Measurements from ENCODE around the gene CWC15. TPM values are rescaled to one million over a fixed set of nuclear protein-coding genes. Genes with fewer than 3 reads are reported as not detected.

CWC15 gene
- total and polyA plus RNA-seq, 10 of the 15 experiments (the other 5 are each of a cell fraction or from before 2014, with no cell fraction given): 43.3 to 142 (median 75.1) TPM

- SMC1A ChIA-PET (ENCODE audit: uncharacterized antibody, unreplicated experiment): no interaction called here
- no TSS peak for BruUV-seq (replicated peaks)
These were observed 24.1 kb upstream of the CWC15 start for GRCh38 chr11:94997437-94997836.

More at GRCh38 chr11:94997437-94997836, 24.1 kb upstream of the CWC15 start:
- FAIRE-seq: no peak
- no peak for DNase-seq (ENCODE audit: low read depth, low spot score)
- H3K4me2 ChIP-seq (ENCODE audit: control insufficient read depth, insufficient read depth): no peak overlapping the region
- ChIA-PET POLR2A (no interaction called here), CTCF (no interaction called here), RAD21 (ENCODE audit: unreplicated experiment) (no interaction called here)
- no peaks in the 10 kb centered on the region for H4K20me1 ChIP-seq (ENCODE audit: control insufficient read depth, insufficient read depth)
- H3K4me3 ChIP-seq: no peak overlapping the region
- H2AFZ ChIP-seq (ENCODE audit: control insufficient read depth, low read depth, low read length): no peak overlapping the region
- no peak for TF ChIP-seq NR2C1 (IDR thresholded peaks at IDR 0.05)
- 0 out of 6 replicates have a peak, but pooled peaks of 1 of the 3 experiments have one; percentile 14 for TF ChIP-seq CTCF (IDR thresholded peaks at IDR 0.05 in 2 of 3, conservative IDR thresholded peaks at IDR 0.05 in 1 of 3; ENCODE audit: control insufficient read depth in 2 of 3, extremely low read depth in 1 of 3, insufficient read depth in 1 of 3, low read depth in 3 of 3, low read length in 3 of 3)
- intact Hi-C loops (cut with micrococcal nuclease; ENCODE audit: unreplicated experiment) (no loop called here), in situ Hi-C loops (cut with MboI) (no loop called here)
- H3K4me1 ChIP-seq (ENCODE audit: control insufficient read depth, insufficient read depth, low read length): no peaks in the 10 kb centered on the region
- no peaks in the 10 kb centered on the region for H3K36me3 ChIP-seq (ENCODE audit: control insufficient read depth in 2 of 2, insufficient read depth in 2 of 2, low read length in 1 of 2)
- H3K27me3 ChIP-seq (replicated peaks in 1 of 2; ENCODE audit: control insufficient read depth in 2 of 2, insufficient read depth in 2 of 2, low read length in 1 of 2): no peaks in the 10 kb centered on the region
- 0 out of 3 replicates have a peak, but pooled peaks have one; percentile 39 for ATAC-seq
- 96% methylated on average over 6 of the region's 6 CpGs for WGBS (ENCODE audit: insufficient coverage, insufficient replicate concordance, low lambda C conversion rate, missing lambda C conversion rate)
- H3K27ac ChIP-seq (ENCODE audit: control insufficient read depth, insufficient read depth): no peak overlapping the region
- H3K79me2 ChIP-seq (ENCODE audit: control insufficient read depth, insufficient read depth, low read length): no peaks in the 10 kb centered on the region
- no peaks in the 10 kb centered on the region for H3K9me3 ChIP-seq (replicated peaks; ENCODE audit: control insufficient read depth, insufficient read depth, low read length)
- no peak overlapping the region for H3K9ac ChIP-seq (ENCODE audit: control insufficient read depth, insufficient read depth, low read length)
